H1 (cell line): ENCODE measurements around the gene BSN. TPM values are rescaled to one million over a fixed set of nuclear protein-coding genes. Genes with fewer than 3 reads are reported as not detected.

ENCODE experiments used
- CTCF ChIA-PET: fragments of 300-600 bp; sonication (Branson Sonifier 250); formaldehyde crosslinking; loops from one replicate; lab custom pipeline; 2021; ENCODE audit not compliant: partially characterized antibody; lab: Charles Lee
- POLR2A ChIA-PET: fragments of 300-600 bp; sonication (Branson Sonifier 250); formaldehyde crosslinking; loops from one replicate; lab custom pipeline; 2021; ENCODE audit warnings: inconsistent platforms; ENCODE audit not compliant: partially characterized antibody; lab: Charles Lee
- DNase-seq, 2 experiments: peaks; one replicate each; pipeline versions ENCODE4 v3.0.0 to v3.0.0-alpha.2; 2010 to 2022; ENCODE audit warnings: low spot score in 2 of 2, low read depth in 1 of 2, mixed read lengths in 1 of 2
- FAIRE-seq: peaks from 2 replicates; lab custom pipeline; 2011; peaks lifted over from hg19 to GRCh38; lab: Jason Lieb, UNC
- H2AFZ ChIP-seq: 2 replicates; pipeline ENCODE4 v1.8.1; 2012; ENCODE audit warnings: low read length, inconsistent platforms
- H2AK5ac ChIP-seq: 2 replicates; pipeline ENCODE4 v1.6.1; 2013; ENCODE audit warnings: low read depth, low read length
- H2BK120ac ChIP-seq: replicated peaks from 2 replicates; pipeline ENCODE3; 2013; ENCODE audit warnings: low read depth, low read length, inconsistent platforms
- H2BK12ac ChIP-seq: 2 replicates; pipeline ENCODE4 v1.6.1; 2013; ENCODE audit warnings: low read depth, low read length
- H2BK15ac ChIP-seq: 2 replicates; pipeline ENCODE4 v1.6.1; 2013; ENCODE audit warnings: low read length
- H2BK20ac ChIP-seq: 2 replicates; pipeline ENCODE4 v1.6.1; 2013; ENCODE audit warnings: low read length
- H2BK5ac ChIP-seq: 2 replicates; pipeline ENCODE4 v1.6.1; 2013; ENCODE audit warnings: low read depth, low read length
- H3K14ac ChIP-seq: 2 replicates; pipeline ENCODE4 v1.6.1; 2013; ENCODE audit warnings: inconsistent platforms; ENCODE audit not compliant: insufficient read length
- H3K18ac ChIP-seq: 2 replicates; pipeline ENCODE4 v1.6.1; 2013; ENCODE audit warnings: low read length; ENCODE audit errors: extremely low read depth
- H3K23ac ChIP-seq: 2 replicates; pipeline ENCODE4 v1.6.1; 2013; ENCODE audit warnings: inconsistent platforms; ENCODE audit not compliant: insufficient read length
- H3K23me2 ChIP-seq: 2 replicates; pipeline ENCODE4 v1.6.1; 2013; ENCODE audit warnings: low read depth, low read length
- H3K27ac ChIP-seq: 2 replicates; pipeline ENCODE4 v1.6.1; 2011; ENCODE audit warnings: low read depth, low read length, inconsistent platforms
- H3K27me3 ChIP-seq, 4 experiments: replicated peaks in 1 of 4; 1 replicate in 1 of 4; 2 replicates in 3 of 4; pipeline versions ENCODE4 v1.6.1 to v1.8.1; 2011 to 2013; ENCODE audit warnings: low read length in 3 of 4, mild to moderate bottlenecking in 3 of 4, inconsistent platforms in 2 of 4, mixed read lengths in 2 of 4, moderate library complexity in 1 of 4; ENCODE audit not compliant: control insufficient read depth in 3 of 4, insufficient read depth in 3 of 4; ENCODE audit errors: extremely low read depth in 1 of 4
- H3K36me3 ChIP-seq, 4 experiments: 2 replicates each; pipeline versions ENCODE4 v1.6.1 to v1.8.1; 2011 to 2013; ENCODE audit warnings: mild to moderate bottlenecking in 4 of 4, low read length in 3 of 4, moderate library complexity in 2 of 4, control low read depth in 1 of 4, inconsistent platforms in 1 of 4; ENCODE audit not compliant: insufficient read depth in 4 of 4, control insufficient read depth in 2 of 4
- H3K4ac ChIP-seq: replicated peaks from 2 replicates; pipeline ENCODE3; 2013; ENCODE audit warnings: low read length, low read depth, mixed read lengths, inconsistent platforms; ENCODE audit not compliant: insufficient read length
- H3K4me1 ChIP-seq, 4 experiments: replicated peaks in 1 of 4; 1 replicate in 1 of 4; 2 replicates in 3 of 4; pipeline versions ENCODE4 v1.6.1 to v1.8.1; 2011 to 2013; ENCODE audit warnings: low read length in 3 of 4, inconsistent platforms in 2 of 4, mixed read lengths in 1 of 4; ENCODE audit not compliant: insufficient read depth in 4 of 4, control insufficient read depth in 3 of 4
- H3K4me2 ChIP-seq, 2 experiments: 2 replicates each; pipeline versions ENCODE4 v1.6.1 to v1.8.1; 2011 to 2013; ENCODE audit warnings: low read depth in 2 of 2, low read length in 2 of 2, control low read depth in 1 of 2, inconsistent platforms in 1 of 2, mild to moderate bottlenecking in 1 of 2; ENCODE audit not compliant: insufficient read depth in 1 of 2
- H3K4me3 ChIP-seq, 4 experiments: fragments of 200-600, 300-600 bp in 1 of 4; sonication (generic), shearing (Covaris generic), sonication (Bioruptor Twin) in 1 of 4; 2 replicates each; pipeline versions ENCODE4 v1.5.1 to v1.8.1; 2011 to 2016; ENCODE audit warnings: low read length in 4 of 4, low read depth in 3 of 4, control low read depth in 2 of 4, inconsistent platforms in 2 of 4, mild to moderate bottlenecking in 2 of 4, mixed read lengths in 1 of 4, moderate library complexity in 1 of 4; ENCODE audit not compliant: insufficient read depth in 2 of 4; ENCODE audit errors: extremely low read depth in 1 of 4
- H3K56ac ChIP-seq: replicated peaks from 2 replicates; pipeline ENCODE3; 2013; ENCODE audit warnings: low read depth, mild to moderate bottlenecking, mixed read lengths, low read length, inconsistent platforms; ENCODE audit not compliant: insufficient read length
- H3K79me1 ChIP-seq: 2 replicates; pipeline ENCODE4 v1.6.1; 2013; ENCODE audit warnings: low read depth, low read length, control low read depth
- H3K79me2 ChIP-seq, 2 experiments: 2 replicates each; pipeline versions ENCODE4 v1.6.1 to v1.8.1; 2012 to 2013; ENCODE audit warnings: low read length in 2 of 2, mild to moderate bottlenecking in 2 of 2, inconsistent platforms in 1 of 2; ENCODE audit not compliant: insufficient read depth in 2 of 2, control insufficient read depth in 1 of 2
- H3K9ac ChIP-seq, 4 experiments: replicated peaks in 1 of 4; 1 replicate in 1 of 4; 2 replicates in 3 of 4; pipeline versions ENCODE4 v1.6.1 to v1.8.1; 2011 to 2013; ENCODE audit warnings: low read depth in 3 of 4, low read length in 3 of 4, control low read depth in 2 of 4, mild to moderate bottlenecking in 2 of 4, moderate library complexity in 2 of 4, inconsistent platforms in 1 of 4; ENCODE audit errors: extremely low read depth in 1 of 4
- H3K9me3 ChIP-seq, 2 experiments: 2 replicates each; pipeline versions ENCODE4 v1.6.1 to v1.8.1; 2012 to 2013; ENCODE audit warnings: mild to moderate bottlenecking in 2 of 2, moderate library complexity in 2 of 2, control low read depth in 1 of 2, inconsistent platforms in 1 of 2, low read depth in 1 of 2, low read length in 1 of 2, mixed read lengths in 1 of 2; ENCODE audit not compliant: insufficient read depth in 2 of 2
- H4K20me1 ChIP-seq, 2 experiments: replicated peaks in 1 of 2; 2 replicates each; pipeline versions ENCODE3 to v1.8.1; 2011 to 2013; ENCODE audit warnings: inconsistent platforms in 2 of 2, low read length in 2 of 2, mild to moderate bottlenecking in 1 of 2; ENCODE audit not compliant: insufficient read depth in 2 of 2, control insufficient read depth in 1 of 2
- H4K5ac ChIP-seq: 2 replicates; pipeline ENCODE4 v1.6.1; 2013; ENCODE audit warnings: low read length, low read depth, mixed read lengths, inconsistent platforms; ENCODE audit not compliant: insufficient read length
- H4K8ac ChIP-seq: 2 replicates; pipeline ENCODE4 v1.8.0; 2013; ENCODE audit warnings: mild to moderate bottlenecking, moderate library complexity, low read length, inconsistent platforms; ENCODE audit not compliant: insufficient read depth; ENCODE audit errors: extremely low read depth
- H4K91ac ChIP-seq: replicated peaks from 2 replicates; pipeline ENCODE3; 2013; ENCODE audit warnings: low read length, mixed read lengths, inconsistent platforms; ENCODE audit not compliant: insufficient read length
- CHD2 ChIP-seq: IDR thresholded peaks from 2 replicates; pipeline ENCODE4 v1.6.1; 2012; ENCODE audit warnings: low read length, improper control_type of control experiment
- GABPA ChIP-seq: IDR thresholded peaks from 2 replicates; pipeline ENCODE4 v1.6.1; 2011; ENCODE audit warnings: mild to moderate bottlenecking, low read length, moderate library complexity, borderline replicate concordance; ENCODE audit not compliant: insufficient read depth
- WGBS, 2 experiments: shearing (Covaris generic) in 1 of 2; methylation state at CpG; one replicate each; pipeline versions ENCODE4 v1.1.6 to v1.1.7; 2013 to 2015; ENCODE audit warnings: low lambda C conversion rate in 2 of 2, mixed read lengths in 2 of 2, inconsistent platforms in 1 of 2, low coverage in 1 of 2, missing lambda C conversion rate in 1 of 2; ENCODE audit not compliant: insufficient replicate concordance in 2 of 2, insufficient coverage in 1 of 2, insufficient read length in 1 of 2; ENCODE audit errors: extremely low coverage in 1 of 2, missing lambda C conversion rate in 1 of 2; 5-methylcytosine and 5-hydroxymethylcytosine counted together
- polyA plus RNA-seq, 7 experiments: library from polyadenylated mRNA; depleted of rRNA in 3 of 7; stranded (reverse) in 5 of 7; unstranded in 2 of 7; fragments of >200 nt in 5 of 7; fragments of 200-250 nt in 2 of 7; gene quantifications; 1 replicate in 5 of 7; 2 replicates in 1 of 7; 4 replicates in 1 of 7; pipeline versions ENCODE4 v1.2.1 to v1.2.3, GENCODE V29; 2011 to 2013; ENCODE audit warnings: missing spikeins in 2 of 7, mixed read lengths in 2 of 7
- total RNA-seq: library from RNA; stranded (reverse); fragmentation: NEBNext Ultra II Directional; extraction: Animal tissue kit (Norgen Biotek cat#: 25700); gene quantifications from 2 replicates; pipeline ENCODE4 v1.2.1, GENCODE V29; 2021

BSN gene
- total and polyA plus RNA-seq, 2 of the 8 experiments (the other 6 are each of a cell fraction or from before 2014, with no cell fraction given), result 0.60 to 3.0 TPM

DNA sequence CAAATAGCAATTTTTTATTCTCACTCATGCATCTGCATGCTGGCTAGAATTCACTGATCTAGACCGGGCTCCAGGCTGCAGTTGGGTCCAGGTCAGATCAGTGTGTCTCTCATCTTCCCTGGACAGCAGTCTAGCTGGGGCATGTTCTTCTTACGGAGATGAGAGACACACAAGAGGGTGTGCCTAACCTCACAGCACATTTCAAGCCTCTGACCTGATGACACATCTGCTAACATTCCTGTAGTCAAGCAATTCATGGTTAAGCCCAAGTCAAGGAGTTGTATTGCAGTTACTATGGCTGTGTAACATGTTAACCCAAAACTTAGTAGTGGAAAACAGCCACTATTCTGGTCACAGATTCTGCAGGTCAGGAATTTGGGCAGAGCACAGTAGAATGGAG lies 13.1 kb downstream of the BSN start:
- H3K27ac ChIP-seq, result no peak overlapping the region
- 63% methylated on average over 2 of the region's 2 CpGs; no CpG with 5 or more reads in 1 of the 2 experiments for WGBS, 2 experiments
- POLR2A ChIA-PET, result interaction anchor here (1.0 kb wide), 1 partner anchor 109 kb away, joined by 3 read pairs; no protein-coding TSS in a partner anchor
- H3K23me2 ChIP-seq, result 0 out of 2 replicates have a peak, but pooled peaks cover 2% of the 10 kb centered on the region
- DNase-seq, result no peak
- H3K23ac ChIP-seq, result no peak overlapping the region
- H2AFZ ChIP-seq, result no peak overlapping the region
- H3K4me2 ChIP-seq, result no peak overlapping the region
- no peaks in the 10 kb centered on the region for H3K36me3 ChIP-seq
- H3K4me3 ChIP-seq, result no peak overlapping the region
- H4K91ac ChIP-seq, result no peak overlapping the region
- no peaks in the 10 kb centered on the region for H4K20me1 ChIP-seq
- no peaks in the 10 kb centered on the region for H3K9me3 ChIP-seq
- H3K4ac ChIP-seq, result no peak overlapping the region
- H3K27me3 ChIP-seq, result no peaks in the 10 kb centered on the region
- H2BK120ac ChIP-seq, result no peak overlapping the region
- no peak overlapping the region for H3K56ac ChIP-seq
- TF ChIP-seq CHD2 (no peak), GABPA (no peak)
- TF ChIP-seq, all 59 proteins: peak for 0
- H3K79me2 ChIP-seq, result no peaks in the 10 kb centered on the region
- no peak overlapping the region for H4K5ac ChIP-seq
- no peak overlapping the region for H2BK5ac ChIP-seq
- H2BK15ac ChIP-seq, result no peak overlapping the region
- CTCF ChIA-PET, result interaction anchor here (0.6 to 10.9 kb wide), 23 partner anchors 9 to 178 kb away, joined by 3 to 101 read pairs (median 4); no protein-coding TSS in a partner anchor
- peak; percentile 42 for FAIRE-seq
- peaks cover 0 to 12% (median 6%) of the 10 kb centered on the region in 4 experiments; a peak in 5 of 7 replicates for H3K4me1 ChIP-seq
- H2BK12ac ChIP-seq, result no peak overlapping the region
- H3K79me1 ChIP-seq, result 0 out of 2 replicates have a peak, but pooled peaks cover 2% of the 10 kb centered on the region
- no peak overlapping the region for H4K8ac ChIP-seq
- no peak overlapping the region for H2AK5ac ChIP-seq
- H3K9ac ChIP-seq, result no peak overlapping the region
- H3K18ac ChIP-seq, result no peak overlapping the region
- no peak overlapping the region for H3K14ac ChIP-seq
- no peak overlapping the region for H2BK20ac ChIP-seq
